ENCODE measurements around the gene ESD.
"Not testable (repeated sequence)": the region's sequence is repeated elsewhere in the genome, so short reads cannot be mapped to it uniquely, and the experiment has no call there.

ESD gene, protein sequence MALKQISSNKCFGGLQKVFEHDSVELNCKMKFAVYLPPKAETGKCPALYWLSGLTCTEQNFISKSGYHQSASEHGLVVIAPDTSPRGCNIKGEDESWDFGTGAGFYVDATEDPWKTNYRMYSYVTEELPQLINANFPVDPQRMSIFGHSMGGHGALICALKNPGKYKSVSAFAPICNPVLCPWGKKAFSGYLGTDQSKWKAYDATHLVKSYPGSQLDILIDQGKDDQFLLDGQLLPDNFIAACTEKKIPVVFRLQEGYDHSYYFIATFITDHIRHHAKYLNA

GRCh38 chr13:46796515-46797474 is at the start of gene ESD:
Gene ESD (minus strand): TSS chr13:46797161. CDS start chr13:46791413, 5,748 bp downstream.
- peak; percentile 93 for DNase-seq (ENCODE audit: low spot score)

- DNase-seq (ENCODE audit: low spot score): no peak
Observed at GRCh38 chr13:46846726-46847125, 49.8 kb upstream of the ESD start.

GRCh38 chr13:46845146-46845545 is 48.2 kb upstream of the ESD start:
- DNase-seq (ENCODE audit: low spot score): no peak

- DNase-seq (ENCODE audit: low spot score): no peak
Observed at GRCh38 chr13:46844431-46844830, 47.5 kb upstream of the ESD start.

- DNase-seq (ENCODE audit: low spot score): no peak
Observed at GRCh38 chr13:46839399-46839798, 42.4 kb upstream of the ESD start.

- no peak for DNase-seq (ENCODE audit: low spot score)
Observed at GRCh38 chr13:46834657-46835056, 37.7 kb upstream of the ESD start.

DNA sequence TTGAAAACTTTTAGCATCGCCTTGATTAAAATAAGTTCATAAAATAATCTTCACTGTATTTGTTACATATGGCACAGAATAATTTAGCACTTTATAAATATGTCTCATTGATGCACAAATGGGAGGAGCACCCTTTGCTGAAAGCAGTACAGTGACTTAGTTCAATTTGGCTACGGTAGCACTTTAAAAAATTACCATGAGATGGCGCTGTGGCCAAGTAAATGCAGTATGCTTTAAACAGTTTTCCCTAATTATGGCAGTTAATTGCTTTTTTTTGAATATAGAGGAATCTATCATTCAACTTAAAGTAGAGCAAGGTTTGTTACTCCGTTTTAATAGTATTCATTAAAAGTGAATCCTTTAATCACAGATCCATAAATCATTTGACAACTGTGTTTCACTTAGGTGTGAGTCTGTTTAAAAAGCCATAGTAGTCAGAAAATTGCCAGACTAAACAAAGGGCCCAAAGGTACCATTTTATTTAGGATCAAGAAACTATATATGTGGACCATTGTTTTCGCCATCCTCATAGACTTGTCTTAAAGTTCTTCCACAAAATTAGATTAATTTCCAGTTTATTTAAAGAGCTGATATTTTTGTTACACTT is 34.7 kb upstream of the ESD start:
- peak; percentile 75 for DNase-seq (ENCODE audit: low spot score)

GRCh38 chr13:46830405-46831005 is 33.5 kb upstream of the ESD start:
- DNase-seq (ENCODE audit: low spot score): no peak

GRCh38 chr13:46822551-46822950 is 25.6 kb upstream of the ESD start:
- DNase-seq (ENCODE audit: low spot score): no peak

DNA sequence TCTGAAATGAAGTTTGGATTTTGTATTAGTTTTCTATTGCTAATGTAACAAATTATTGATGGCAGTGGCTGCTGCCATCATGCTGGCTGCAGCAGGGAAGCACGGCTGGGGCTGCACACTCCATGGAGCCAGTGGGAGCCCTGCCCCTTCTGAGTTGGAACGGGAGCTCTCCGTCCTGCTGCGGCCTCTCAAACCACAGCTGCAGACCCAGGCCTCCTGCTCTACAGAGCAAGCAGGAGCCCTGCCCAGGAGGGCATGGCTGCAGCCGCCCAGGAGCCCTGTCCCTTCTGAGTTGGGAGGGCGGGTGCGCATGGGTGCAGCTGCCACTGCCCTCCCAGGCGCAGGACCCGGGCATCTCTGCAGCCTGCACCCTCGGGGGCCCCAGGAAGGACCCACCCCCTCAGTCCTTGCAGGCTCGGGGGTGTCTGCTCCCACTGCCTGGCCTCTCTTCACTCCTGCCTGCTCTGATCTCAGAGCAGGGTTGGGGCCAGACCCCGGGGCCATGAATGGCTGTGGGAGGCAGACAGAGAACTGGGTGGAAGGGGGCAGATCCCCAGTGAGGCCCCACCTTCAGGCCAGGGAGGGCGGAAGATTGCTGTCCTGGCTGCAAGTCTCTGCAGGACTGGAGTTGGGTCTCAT is 21.0 kb upstream of the ESD start:
- DNase-seq (ENCODE audit: low spot score): no peak

GRCh38 chr13:46817095-46817494 is 20.1 kb upstream of the ESD start:
- no peak for DNase-seq (ENCODE audit: low spot score)

DNA sequence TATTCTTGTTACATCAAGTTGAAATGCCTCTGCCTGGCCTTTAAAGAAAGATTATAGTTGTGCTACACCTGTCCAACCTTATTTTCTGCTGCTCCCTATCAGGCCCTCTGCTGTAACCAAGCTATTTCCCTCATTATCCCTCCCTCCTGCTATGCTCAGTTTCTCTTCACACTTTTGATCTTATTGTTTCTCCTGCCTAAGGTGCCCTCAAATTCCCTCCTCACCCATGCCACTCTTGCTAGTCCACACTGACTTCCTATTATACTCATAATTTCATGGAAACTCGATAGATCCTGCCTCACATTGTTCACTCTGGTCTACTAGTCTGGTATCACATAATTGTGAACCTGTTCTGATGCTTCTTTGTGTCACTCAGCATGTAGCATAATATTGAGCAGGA is 19.4 kb upstream of the ESD start:
- DNase-seq (ENCODE audit: low spot score): no peak

DNA sequence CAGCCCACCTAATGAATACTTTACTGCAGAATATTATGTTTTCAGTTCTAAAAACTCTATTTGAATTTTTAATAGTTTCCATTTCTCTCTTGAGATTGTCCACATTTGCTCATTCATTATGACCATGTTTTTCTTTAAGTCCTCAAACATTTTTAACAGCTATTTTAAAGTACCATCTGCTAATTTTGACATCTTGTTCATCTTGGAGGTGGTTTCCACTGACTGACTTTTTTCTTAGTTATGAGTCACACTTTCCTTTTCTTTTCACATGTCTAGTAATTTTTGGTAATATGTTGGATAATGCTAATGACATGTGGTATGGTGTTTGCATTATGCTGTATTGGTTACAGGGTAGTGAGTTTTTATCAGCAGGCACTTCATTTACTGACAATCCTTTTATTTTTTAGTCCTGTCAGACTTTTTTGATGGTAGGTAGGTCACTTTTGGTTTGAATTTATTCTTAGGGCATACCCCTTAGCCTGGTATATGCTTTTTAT is 15.4 kb upstream of the ESD start:
- DNase-seq (ENCODE audit: low spot score): no peak

DNA sequence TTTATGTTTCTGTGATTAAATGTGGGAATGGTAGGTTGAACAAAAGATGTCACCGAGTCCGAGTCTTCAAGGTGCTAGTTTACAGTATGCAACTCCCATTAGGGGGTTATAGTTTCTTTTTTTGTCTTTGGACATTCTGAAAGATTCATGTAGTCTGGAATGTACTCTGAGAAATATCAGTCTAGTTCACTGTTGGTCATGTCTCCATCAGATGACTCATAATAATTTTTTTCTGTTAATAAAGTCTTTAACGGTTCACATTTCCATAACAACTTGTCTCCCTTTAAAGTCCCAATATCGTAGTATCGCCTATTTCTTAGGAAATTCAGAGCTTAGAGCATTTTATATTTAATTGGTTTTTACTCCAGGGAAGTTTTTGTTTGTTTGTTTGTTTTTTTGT is 13.5 kb upstream of the ESD start:
- DNase-seq (ENCODE audit: low spot score): no peak

GRCh38 chr13:46804921-46805320 is 8.0 kb upstream of the ESD start:
- not testable (repeated sequence) for DNase-seq (ENCODE audit: low spot score)

DNA sequence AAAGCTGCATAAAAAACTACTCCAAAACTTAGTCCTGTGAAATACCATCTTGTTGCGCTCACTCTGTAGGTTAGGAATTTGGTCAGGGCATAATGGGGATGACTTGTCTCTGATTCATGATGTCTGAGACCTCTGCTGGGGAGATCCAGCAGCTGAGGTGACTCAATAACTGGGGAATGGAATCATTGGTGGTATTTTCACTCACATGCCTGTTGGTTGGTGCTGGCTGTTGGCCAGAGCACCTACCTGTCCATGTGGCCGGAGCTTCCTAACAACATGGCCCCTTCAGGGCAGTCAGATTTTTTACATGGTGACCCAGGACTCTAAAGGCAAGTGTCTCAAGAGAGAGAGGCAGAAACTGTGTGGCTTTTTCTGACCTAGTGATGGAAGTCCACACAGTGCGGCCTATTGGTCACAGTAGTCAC is 7.4 kb upstream of the ESD start:
- DNase-seq (ENCODE audit: low spot score): no peak

- no peak for DNase-seq (ENCODE audit: low spot score)
Observed at GRCh38 chr13:46803586-46803985, 6.6 kb upstream of the ESD start.

GRCh38 chr13:46801858-46802257 is 4.9 kb upstream of the ESD start:
- no peak for DNase-seq (ENCODE audit: low spot score)

DNA sequence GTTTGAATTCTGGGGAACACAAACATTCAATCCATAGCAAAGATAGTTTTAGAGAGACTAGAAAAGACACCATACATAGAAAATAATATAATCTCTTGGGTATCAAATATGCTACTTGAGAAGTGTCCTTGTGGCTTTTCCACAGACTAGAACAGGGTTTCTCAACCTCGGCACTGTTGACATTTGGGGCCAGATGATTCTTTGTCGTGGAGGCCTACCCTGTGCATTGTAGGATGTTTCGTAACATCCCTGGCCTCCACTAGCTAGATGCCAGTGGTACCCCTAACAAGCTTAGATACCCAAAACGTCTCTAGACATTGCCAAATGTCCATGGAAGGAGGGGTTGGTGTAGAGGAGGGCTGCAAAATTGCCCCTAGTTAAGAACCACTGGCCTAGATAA is 2.2 kb upstream of the ESD start:
- no peak for DNase-seq (ENCODE audit: low spot score)

GRCh38 chr13:46797501-46798237 is 708 bp upstream of the ESD start:
- no peak for DNase-seq (ENCODE audit: low spot score)

GRCh38 chr13:46796129-46796514 is 839 bp downstream of the ESD start:
- DNase-seq (ENCODE audit: low spot score): no peak

Measured in Ammon's horn (tissue), 1 donor.